NT2/D1 (cell line): ENCODE results near the gene RFX3.

Source experiments
- YY1 ChIP-seq: IDR thresholded peaks from 2 replicates; pipeline ENCODE4 v1.6.1; 2011; ENCODE audit not compliant: insufficient read length, insufficient read depth
- ZNF274 ChIP-seq: IDR thresholded peaks from 2 replicates; pipeline ENCODE4 v1.6.1; 2011; ENCODE audit warnings: mild to moderate bottlenecking, low read depth, low read length

DNA sequence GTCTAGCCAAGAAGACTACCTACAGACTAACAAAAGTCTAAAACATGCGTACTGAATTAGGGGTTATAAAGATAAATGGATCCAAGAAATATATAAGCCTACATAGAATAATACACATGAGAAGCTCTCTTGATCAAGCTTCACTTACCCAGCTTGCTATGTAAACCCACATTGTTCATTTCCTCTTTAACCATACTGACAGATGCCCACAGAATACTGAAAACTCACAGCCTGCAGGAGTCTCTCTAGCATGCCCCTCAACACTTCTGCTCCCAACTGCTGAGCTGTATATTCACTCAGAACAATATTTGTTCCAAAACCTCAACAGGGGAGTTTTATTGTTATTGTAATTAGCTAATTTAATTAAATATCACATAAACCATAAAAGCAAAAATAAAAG lies 52.4 kb downstream of the RFX3 start:
- TF ChIP-seq YY1: no peak
- no peak for TF ChIP-seq ZNF274
